NCI-H82 (cell line): ENCODE data around the gene ZNF316.
"Not testable (repeated sequence)": the region's sequence is repeated elsewhere in the genome, so short reads cannot be mapped to it uniquely, and the experiment has no call there.

ENCODE experiments used
- DNase-seq: peaks from one replicate; lab custom pipeline; 2025; lab: John Stamatoyannopoulos, UW

The ZNF316 gene

DNA sequence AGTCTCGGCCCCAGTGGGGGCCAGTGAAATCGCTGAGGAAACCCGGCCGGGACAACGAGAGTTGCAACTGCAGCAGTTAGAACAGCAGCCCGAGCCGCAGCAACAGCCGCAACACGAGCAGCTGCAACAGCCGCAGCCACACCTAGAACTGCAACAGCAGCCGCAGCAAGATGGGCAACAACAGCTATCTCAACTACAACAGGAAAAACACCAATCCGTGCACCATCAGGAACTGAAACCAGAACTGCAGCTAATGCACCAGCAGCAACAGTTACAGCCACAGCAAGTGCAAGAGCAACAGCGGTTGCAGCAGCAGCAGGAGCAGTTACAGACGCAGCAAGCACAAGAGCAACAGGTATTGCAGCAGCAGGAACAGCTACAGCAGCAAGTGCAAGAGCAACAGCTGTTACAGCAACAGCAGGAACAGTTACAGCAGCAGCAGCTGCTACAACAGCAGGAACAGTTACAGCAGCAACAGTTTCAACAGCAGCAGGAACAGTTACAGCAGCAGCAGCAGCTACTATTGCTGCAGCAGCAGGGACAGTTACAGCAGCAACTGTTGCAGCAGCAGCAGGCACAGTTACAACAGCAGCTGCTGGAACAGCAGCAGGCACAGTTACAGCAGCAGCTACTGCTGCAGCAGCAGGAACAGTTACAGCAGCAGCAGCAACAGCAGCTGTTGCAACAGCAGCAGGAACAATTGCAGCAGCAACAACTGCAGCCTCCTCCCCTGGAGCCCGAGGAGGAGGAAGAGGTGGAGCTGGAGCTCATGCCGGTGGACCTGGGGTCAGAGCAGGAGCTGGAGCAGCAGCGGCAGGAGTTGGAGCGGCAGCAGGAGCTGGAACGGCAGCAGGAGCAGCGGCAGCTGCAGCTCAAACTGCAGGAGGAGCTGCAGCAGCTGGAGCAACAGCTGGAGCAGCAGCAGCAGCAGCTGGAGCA is 15.7 kb upstream of the ZNF316 start:
- no peak for DNase-seq

DNA sequence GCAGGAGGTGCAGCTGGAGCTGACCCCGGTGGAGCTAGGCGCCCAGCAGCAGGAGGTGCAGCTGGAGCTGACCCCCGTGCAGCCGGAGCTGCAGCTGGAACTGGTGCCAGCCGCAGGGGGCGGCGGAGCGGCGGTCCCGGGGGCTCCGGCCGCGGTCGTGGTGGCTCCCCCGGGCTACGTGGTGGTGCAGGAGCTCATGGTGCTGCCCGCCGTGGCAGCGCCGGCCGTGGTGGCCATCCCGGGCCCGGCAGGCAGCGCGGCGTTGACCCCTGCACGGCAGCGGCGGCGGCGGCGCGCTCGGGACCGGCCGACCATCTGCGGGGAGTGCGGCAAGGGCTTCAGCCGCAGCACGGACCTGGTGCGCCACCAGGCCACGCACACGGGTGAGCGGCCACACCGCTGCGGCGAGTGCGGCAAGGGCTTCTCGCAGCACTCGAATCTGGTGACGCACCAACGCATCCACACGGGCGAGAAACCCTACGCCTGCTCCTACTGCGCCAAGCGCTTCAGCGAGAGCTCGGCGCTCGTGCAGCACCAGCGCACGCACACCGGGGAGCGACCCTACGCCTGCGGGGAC is 14.9 kb upstream of the ZNF316 start:
- no peak for DNase-seq

DNA sequence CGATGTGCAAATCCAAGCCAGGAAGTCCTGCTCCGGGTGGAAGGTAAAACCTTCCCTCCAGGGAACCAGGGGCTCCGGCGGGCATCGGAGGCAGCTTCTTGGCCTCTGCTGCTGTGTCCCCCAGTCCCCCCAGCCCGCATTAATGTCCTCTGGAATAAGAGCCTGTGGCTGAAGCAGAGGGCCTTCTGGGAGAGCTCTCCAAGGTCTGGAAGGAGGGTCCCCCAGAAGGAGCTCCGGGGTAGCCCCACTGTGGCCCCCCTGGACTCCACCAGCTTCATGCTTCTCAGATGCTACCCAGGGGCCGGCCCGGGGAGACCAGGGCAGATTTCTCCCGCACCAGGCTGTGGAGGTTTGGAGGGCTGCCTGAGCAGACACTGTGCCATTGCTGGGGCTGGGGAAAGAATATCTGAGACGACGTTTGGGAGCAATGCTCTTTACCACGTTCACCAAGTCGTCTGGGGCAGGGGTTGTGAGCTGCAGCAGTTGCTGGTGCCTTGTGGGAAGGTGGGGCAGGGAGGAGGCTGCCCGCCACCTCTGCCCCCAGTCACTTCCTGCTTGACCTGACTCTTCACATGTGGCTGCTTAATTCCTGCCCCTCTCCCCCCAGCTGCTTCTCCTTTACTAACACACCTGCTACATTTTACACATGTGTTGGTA is 13.4 kb upstream of the ZNF316 start:
- DNase-seq = no peak

DNA sequence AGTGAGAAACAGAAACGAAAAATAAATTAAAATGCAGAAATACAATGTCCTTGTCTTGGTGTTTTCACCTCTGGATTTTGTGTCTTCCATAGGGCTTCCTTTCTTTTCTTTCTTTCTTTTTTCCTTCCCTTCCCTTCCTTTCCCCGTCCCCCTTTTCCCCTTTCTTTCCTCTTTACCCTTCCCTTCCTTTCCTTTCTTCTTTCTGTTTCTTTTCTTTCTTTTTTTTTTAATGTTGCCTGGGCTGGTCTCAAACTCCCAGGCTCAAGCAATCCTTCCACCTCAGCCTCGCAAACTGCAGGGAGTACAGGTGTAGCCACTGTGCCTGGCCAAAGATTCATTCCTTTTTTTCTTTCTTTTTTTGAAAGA is 12.9 kb upstream of the ZNF316 start:
- DNase-seq = no peak

DNA sequence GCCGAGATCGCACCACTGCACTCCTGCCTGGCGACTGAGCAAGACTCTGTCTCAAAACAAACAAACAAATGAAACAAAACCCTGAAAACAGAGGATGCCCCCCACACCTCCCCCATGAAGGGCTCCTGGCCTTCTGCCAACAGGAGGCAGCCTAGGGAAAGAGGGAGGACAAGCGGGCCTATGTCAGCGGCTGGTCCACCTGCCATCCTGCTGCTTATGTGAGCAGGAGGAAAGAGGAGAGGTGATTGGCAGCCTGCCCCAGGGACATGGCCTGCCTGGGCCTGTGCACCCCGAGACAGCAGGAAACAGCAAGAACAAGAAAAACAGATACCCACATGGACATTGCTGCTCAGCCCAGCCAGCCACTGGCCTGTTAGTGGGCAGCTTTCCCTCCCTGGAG is 9.1 kb upstream of the ZNF316 start:
- DNase-seq = no peak

DNA sequence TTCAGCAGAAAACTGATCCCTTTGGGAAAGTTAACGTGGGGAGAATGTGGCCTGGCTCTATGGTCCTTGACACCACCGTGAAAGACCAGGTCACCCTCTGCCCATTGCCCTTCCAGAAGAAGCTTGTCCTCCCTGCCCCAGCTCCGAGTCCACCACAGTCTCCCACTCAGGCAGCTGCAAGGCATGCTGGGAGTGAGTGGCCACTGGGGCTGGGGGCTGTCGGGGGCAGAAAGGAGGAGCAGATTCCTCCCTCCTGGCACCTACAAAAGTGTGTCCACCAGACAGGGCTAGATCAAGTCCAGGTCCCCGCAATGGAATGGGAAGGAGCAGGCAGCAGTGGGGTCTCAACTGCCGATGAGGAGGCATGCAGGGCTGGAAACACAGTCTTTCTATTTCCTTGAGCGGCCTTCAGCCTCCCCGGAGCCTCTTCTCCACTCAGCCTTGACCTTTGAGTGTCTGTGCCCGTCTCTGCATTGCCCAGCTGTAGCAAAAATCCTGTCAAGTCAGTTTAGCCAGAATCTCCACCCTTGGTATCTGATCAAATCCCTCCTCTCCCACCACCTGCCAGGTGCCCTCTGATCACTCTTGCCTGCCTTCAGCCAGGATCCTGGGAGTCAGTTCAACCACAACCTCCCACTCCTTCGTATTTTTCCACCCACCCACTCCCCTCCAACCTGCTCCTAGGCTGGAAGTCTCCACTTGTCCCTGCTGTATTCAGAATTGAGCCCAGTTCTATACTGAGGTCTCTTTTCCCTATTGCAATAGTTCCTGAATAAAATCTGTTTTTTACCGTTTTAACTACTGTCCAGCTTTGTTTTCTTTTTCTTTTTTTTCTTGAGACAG is 6.9 kb upstream of the ZNF316 start:
- DNase-seq = no peak

DNA sequence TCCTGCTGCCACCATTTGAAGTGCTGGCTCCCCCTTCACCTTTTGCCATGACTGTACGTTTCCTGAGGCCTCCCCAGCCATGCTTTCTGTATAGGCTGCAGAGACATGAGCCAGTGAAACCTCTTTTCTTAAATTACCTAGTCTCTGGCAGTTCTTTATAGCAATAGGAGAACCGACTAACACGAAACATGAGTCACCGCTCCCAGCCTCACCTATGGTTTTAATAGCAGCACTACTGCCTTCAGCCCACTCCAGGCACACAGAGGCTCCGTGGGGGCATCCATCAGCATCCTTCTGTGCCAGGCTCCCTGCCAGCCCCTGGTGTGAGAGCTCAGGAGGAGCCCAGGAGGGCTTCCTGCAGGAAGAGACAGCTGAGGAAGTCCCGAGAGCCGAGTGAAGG is 5.5 kb upstream of the ZNF316 start:
- no peak for DNase-seq

DNA sequence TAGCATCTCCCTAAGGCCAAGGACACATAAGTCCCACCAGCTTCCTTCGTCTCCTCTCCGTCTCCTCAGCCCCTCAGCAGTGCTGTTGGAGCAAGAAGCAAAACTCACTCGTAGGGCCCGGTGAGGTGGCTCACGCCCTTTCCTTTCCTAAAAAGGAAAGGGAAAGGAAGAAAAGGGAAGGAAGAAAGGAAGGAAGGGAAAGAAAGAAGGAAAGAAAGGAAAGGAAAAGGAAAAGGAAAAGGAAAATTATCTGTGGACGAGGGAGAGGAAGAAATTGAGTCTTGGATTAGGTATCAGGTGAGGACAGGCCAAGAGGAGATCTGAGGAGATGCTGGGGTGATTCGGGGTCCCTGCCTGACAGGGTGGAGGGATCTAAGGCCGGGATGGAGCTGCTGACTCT is 3.1 kb upstream of the ZNF316 start:
- DNase-seq = no peak

DNA sequence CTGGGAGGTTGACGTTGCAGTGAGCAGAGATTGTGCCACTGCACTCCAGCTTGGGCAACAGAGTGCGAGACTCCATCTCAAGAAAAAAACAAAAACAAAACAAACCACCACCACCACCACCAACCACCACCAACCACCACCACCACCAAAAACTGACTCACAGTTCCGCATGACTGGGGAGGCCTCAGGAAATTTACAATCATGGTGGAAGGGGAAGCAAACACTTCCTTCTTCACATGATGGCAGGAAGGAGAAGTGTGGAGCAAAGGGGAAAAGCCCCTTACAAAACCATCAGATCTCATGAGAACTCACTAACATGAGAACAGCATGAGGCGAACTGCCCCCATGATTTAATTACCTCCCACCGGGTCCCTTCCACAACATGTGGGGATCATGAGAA is 2.1 kb upstream of the ZNF316 start:
- not testable (repeated sequence) for DNase-seq

DNA sequence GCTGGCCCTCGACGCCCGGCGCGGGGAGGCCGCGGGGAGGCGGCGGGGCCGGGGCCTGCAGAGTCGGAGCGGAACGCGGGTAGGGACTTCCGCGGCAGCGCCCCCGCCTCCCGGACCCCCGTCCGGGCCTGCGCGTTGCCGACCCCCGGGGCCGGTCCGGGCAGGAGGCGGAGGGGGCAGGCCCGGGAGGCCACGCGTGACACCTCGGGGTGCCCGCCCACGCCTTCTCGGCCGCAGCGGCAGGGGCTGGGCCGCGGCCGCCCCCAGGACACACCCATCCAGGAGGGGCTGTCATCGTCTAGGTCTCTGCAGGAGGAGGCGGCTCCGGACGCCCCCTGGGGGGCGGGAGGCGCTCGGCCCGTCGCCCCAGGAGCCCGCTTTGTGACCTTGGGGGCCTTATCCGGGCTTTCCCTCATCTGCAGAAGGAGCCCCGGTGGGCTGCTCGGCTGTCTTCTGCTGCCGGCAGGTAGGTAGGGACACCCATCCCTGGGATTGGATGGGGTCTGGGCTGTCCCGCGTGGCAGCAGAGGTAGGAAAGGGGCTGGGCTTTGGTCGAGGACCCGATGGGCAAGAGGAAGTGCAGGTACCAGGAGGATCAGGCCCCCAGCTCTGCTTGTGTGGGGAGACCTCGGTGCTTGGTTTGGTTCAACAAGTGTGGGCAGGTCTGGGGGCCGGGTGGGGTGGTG is 569 bp downstream of the ZNF316 start:
- peak; percentile 57 for DNase-seq

DNA sequence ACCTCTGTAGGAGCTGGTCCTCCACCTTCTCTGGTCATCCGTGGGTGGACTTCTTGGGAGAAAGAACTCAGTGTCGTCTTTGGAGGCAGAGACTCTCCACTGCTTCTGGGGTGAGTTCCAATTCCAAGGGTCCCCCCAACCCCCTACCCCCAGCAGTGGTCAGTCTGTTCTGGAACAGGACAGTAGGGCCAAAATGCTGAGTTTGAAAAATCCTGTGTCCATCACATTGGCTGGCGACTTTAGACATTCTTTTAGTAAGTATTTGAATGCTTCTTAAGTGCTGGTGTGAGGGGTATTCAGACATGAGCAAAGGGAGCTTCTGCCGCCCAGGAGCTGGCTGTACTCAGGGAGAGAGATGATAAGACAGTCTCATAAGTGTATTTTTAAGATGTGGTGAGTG is 1.9 kb downstream of the ZNF316 start:
- DNase-seq = no peak

DNA sequence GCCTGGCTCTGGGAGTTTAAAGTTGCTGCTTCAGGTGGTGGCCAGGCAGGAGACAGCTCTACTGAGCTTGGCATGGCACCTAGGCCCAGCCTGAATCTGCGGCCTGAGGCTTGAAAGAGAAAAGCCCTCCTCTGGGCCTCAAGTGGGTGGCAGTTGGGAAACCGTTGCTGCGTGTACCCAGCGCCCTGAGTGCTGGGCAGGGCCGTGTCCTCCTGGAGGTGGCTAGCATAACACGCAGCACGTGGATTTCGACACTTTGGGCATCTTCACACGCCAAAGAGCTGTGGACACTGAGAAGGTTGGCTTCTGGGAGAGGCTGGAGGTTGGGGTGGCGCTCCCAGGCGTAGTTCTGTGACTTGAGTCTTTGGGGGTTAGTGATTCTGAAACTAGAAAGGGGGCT is 2.5 kb downstream of the ZNF316 start:
- no peak for DNase-seq

DNA sequence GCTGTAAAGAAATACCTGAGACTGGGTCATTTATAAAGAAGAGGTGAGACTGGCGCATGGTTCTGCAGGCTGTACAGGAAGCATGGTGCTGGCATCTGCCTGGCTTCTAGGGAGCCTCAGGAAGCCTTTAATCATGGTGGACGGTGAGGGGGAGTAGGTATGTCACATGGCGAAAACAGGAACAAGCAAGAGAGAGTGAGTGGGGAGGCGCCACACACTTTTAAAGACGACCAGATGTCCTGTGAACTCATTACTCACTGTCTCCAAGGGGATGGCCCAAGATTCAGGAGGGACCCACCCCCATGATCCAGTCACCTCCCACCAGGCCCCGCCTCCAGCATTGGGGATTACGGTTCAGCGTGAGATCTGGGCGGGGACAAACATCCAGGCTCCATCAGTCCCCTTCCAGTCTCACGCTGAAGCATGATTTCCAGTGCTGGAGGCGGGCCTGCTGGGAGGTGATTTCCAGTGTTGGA is 3.2 kb downstream of the ZNF316 start:
- DNase-seq = peak; percentile 90

DNA sequence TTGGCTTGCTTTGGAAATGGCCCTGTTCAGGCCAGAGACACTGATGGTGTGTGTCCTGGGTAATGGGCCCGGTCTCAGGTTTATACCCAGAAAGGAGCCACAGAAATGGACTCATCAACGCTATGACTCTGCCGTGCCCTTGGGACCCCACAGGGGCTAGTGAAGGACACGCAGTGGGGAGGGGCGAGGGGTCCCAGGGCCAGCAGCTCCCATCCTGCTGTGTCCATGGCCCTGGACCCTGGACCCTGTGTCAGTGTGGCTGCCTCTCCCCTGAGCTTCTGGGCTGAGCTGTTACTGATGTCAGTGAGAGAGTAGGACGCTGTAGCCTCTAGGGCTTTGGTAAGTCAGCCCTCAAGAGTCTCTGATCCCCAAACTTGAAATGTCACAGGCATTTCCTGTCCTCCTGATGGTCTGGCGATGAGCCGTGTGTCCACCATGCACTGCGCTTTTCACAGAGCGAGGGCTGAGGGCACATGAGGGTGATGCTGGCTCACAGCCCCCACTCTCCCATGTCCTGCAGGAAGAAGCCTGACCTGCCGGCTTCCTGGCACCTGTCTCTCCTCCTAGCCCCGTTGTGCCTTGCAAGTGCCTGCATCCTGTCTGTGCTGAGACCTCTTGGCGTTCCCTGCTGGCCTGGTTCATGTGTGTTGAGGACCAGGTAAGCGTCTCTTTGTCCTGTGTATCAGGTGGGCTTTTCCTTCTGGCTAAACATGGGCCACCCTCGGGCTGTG is 4.4 kb downstream of the ZNF316 start:
- DNase-seq = no peak

DNA sequence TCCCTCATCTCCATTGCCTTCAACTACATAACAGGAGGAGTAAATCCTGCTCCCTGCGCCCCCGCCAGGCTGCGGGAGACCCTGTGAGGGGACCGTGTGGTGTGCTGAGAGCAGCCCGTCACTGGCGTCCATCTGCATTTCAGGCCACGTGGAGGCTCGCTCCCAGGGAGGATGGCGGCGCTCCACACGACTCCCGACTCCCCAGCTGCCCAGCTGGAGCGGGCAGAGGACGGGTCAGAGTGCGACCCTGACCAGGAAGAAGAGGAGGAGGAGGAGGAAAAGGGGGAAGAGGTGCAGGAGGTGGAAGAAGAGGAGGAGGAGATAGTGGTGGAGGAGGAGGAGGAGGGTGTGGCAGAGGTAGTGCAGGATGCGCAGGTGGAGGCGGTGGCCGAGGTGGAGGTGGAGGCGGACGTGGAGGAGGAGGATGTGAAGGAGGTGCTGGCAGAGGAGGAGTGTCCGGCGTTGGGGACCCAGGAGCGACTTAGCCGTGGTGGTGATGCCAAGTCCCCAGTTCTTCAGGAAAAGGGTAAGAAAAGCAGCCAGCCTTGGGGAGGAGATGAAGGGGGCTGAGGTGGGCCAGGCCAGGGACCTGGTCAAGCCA is 5.2 kb downstream of the ZNF316 start:
- DNase-seq = no peak

DNA sequence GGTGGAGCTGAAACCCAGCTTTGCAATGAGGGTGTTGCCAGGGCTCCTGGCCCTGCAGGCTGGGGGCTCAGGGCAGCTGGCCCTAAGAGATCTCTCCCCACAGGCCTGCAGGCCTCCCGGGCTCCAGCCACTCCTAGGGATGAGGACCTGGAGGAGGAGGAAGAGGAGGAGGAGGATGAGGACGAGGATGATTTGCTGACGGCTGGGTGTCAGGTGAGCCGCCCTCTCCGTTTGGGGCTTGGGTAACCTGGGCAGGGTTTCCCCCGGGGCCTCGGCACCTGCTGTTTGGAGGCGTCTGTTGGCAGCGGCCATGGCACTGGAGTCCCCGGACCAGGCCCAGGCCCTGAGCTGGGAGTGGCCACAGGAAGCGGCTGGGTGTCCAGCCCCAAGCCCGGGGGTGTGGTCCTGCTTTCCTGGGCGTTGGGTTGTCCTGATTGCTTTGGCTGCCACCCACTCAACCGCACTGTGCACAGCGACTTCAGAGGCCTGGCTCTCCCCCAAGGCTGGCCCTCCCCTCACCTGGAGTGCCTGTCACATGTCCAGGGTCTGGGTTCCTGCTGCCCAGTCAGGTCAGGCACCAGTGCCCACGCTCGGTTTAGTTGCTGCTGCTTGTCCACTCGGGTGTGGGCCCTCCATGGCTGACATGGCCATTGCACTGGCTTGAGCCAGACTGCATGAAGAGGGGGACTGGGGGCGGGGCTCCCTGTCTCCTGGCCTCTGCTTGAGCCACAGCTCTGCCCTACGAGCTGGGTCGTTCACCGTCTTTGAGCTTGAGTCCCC is 5.9 kb downstream of the ZNF316 start:
- no peak for DNase-seq

DNA sequence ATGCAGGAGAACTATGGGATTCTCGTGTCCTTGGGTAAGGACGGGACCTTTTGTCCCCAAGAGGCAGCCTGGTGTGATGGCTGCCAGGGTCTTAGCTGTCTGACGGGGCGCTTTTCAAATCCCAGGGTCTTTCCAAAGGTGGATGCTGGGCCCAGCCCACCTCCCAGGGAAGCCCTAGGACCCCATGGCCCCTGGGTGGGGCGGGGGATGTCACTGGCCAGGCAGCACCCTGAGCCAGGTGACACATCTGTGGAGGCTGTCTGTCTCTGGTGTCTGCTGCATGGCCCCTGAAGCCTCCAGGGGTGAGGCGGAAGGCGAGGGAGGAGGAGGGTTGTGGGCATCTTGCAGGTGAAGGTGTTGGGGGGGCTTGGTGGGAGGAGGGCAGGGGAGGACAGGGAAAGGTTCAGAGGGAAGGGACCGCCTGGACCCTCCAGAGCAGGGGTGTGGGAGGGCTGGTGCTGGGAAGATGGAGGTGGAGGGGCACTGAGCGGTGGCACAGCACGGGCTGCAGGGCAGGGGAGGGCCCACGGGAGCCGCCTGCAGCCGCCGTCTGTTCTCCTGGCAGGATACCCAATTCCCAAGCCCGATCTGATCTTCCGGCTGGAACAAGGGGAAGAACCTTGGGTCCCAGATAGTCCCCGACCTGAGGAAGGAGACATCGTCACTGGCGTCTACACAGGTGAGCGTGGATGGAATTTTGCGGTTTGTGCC is 7.0 kb downstream of the ZNF316 start:
- no peak for DNase-seq

DNA sequence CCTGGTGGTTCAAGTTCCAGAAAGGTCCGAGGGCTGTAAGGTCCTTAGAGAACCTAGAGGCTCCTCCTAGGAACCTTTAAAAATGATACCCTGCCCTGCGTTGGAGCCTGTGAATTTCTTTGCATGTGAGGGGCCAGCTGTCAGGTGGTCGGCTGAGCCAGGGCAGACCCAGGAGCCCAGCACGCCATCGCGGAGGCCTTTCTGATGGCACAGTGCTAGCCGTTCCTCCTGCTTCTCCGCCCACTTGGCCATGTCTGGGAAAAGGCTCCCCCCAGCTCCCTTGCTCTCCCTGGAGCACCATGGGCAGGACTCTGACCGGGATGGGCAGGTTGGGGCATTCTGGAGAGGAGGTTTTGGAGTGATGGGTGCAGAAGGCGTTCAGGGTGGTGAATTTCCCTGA is 7.6 kb downstream of the ZNF316 start:
- DNase-seq = no peak

DNA sequence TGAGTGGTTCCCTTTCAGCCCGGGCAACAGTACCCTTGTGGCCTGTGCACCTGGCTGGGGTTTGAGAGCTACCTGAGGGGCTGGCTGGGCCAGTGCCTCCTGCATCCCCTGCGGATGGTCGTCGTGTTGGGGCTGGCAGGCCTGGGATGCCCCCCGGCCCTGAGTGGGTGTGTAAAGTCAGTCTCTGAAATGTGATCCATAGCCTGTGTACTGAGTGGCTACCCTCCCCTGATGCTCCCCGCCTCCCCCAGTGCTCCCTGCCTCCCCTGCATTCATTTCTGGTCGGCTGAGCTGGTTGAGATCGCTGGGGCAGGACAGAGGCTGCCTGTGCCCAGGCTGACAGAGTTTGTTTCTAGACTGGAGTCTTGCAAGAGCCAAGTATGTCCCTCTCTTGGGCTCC is 9.3 kb downstream of the ZNF316 start:
- DNase-seq = no peak
